Measurements from ENCODE around the gene SLC38A9. TPM values are rescaled to one million over a fixed set of nuclear protein-coding genes. Genes with fewer than 3 reads are reported as not detected.
"Not testable (repeated sequence)": the region's sequence is repeated elsewhere in the genome, so short reads cannot be mapped to it uniquely, and the experiment has no call there.

The SLC38A9 gene
- total RNA-seq, 6 experiments from 2014 or later: 12.5 to 21.0 (median 14.8) TPM

- Histone ChIP-seq H3K36me3 (no peaks in the 10 kb centered on the region), H3K4me3 (no peak overlapping the region), H3K27me3 (no peaks in the 10 kb centered on the region), H3K27ac (no peak overlapping the region), H3K4me1 (no peaks in the 10 kb centered on the region), H3K9me3 (no peaks in the 10 kb centered on the region)
- DNase-seq (no peak), ATAC-seq (no peak)
- intact Hi-C loops (cut with DNase I): loop anchor here in 1 of 2 donors (10.0 kb wide), 1 partner anchor 368 kb away; no protein-coding TSS in a partner anchor
- WGBS (ENCODE audit: insufficient coverage, low coverage, low lambda C conversion rate, missing lambda C conversion rate): 33% methylated on average over 1 of the region's 1 CpG
- no peak for TF ChIP-seq POLR2A (IDR thresholded peaks at IDR 0.05)
Observed at GRCh38 chr5:55702598-55703345, 9.4 kb downstream of the SLC38A9 start.

GRCh38 chr5:55701462-55702103 is 10.5 kb downstream of the SLC38A9 start:
- ATAC-seq (no peak), DNase-seq (no peak)
- Histone ChIP-seq H3K9me3 (no peaks in the 10 kb centered on the region), H3K4me1 (no peaks in the 10 kb centered on the region), H3K4me3 (no peak overlapping the region), H3K36me3 (peaks cover 0 to 3% (median 0%) of the 10 kb centered on the region in 4 donors), H3K27me3 (no peaks in the 10 kb centered on the region), H3K27ac (no peak overlapping the region)
- intact Hi-C loops (cut with DNase I): loop anchor here in 1 of 2 donors (10.0 kb wide), 1 partner anchor 367 kb away; no protein-coding TSS in a partner anchor
- WGBS (ENCODE audit: insufficient coverage, low coverage, low lambda C conversion rate, missing lambda C conversion rate): 82% methylated on average over 3 of the region's 3 CpGs
- TF ChIP-seq POLR2A (IDR thresholded peaks at IDR 0.05): no peak
- no peak for TF ChIP-seq CTCF (IDR thresholded peaks at IDR 0.05)

GRCh38 chr5:55700745-55701144 is 11.4 kb downstream of the SLC38A9 start:
- no peak for TF ChIP-seq CTCF (IDR thresholded peaks at IDR 0.05)
- TF ChIP-seq POLR2A (IDR thresholded peaks at IDR 0.05): no peak
- Histone ChIP-seq H3K4me3 (no peak overlapping the region), H3K4me1 (no peaks in the 10 kb centered on the region), H3K27me3 (no peaks in the 10 kb centered on the region), H3K36me3 (peaks cover 0 to 3% (median 0%) of the 10 kb centered on the region in 4 donors), H3K9me3 (no peaks in the 10 kb centered on the region), H3K27ac (no peak overlapping the region)
- DNase-seq (no peak), ATAC-seq (no peak)
- whole genome bisulfite sequencing (ENCODE audit: insufficient coverage, low coverage, low lambda C conversion rate, missing lambda C conversion rate): 92% methylated on average over 1 of the region's 2 CpGs
- intact Hi-C loops (cut with DNase I): loop anchor here in 1 of 2 donors (10.0 kb wide), 1 partner anchor 366 kb away; no protein-coding TSS in a partner anchor

- DNase-seq: no peak
- ATAC-seq: no peak
- Histone ChIP-seq H3K27ac (no peak overlapping the region), H3K4me1 (no peaks in the 10 kb centered on the region), H3K27me3 (no peaks in the 10 kb centered on the region), H3K4me3 (no peak overlapping the region), H3K36me3 (peaks cover 0 to 3% (median 0%) of the 10 kb centered on the region in 4 donors), H3K9me3 (no peaks in the 10 kb centered on the region)
- TF ChIP-seq POLR2A (IDR thresholded peaks at IDR 0.05) (no peak), CTCF (IDR thresholded peaks at IDR 0.05) (no peak)
- WGBS (ENCODE audit: insufficient coverage, low coverage, low lambda C conversion rate, missing lambda C conversion rate): 63% methylated on average over 1 of the region's 3 CpGs
- intact Hi-C loops (cut with DNase I): no loop called here
Observed at GRCh38 chr5:55699041-55699688, 13.0 kb downstream of the SLC38A9 start.

GRCh38 chr5:55696704-55697103 is 15.4 kb downstream of the SLC38A9 start:
- H3K4me3 ChIP-seq; H3K36me3 ChIP-seq; DNase-seq; H3K9me3 ChIP-seq; H3K27ac ChIP-seq; ATAC-seq; intact Hi-C loops (cut with DNase I); H3K27me3 ChIP-seq: not testable (repeated sequence)
- peaks cover 0 to 13% (median 3%) of the 10 kb centered on the region in 4 donors for H3K4me1 ChIP-seq
- WGBS (ENCODE audit: insufficient coverage, low coverage, low lambda C conversion rate, missing lambda C conversion rate): no CpG with 5 or more reads among the region's 31 CpGs

All from right lobe of liver (tissue), 6 donors.